Measurements from ENCODE around the gene TBC1D8B.

DNA sequence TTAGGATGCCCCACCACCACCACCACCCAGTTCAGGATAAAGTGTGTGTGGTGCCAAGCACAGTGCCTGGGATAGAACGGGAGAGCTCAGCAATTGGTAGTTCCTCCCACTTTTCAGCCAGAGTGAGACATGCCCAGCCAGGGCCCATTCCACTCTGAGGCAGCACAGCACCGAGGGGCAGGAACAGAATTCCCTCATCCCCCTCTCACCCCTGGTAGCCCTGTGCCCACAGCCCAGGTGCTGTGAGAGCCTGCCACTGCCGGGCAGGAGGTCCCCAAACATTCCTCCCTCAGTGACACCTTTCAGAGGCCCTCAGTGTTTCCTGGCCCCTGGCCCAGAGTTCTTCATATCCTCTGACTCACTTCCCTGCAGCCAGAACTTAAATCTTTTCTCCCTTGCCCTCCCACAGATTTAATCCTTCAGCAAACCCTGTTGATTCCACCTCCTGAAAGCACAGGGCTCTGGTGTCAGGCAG, 92.5 kb downstream of the TBC1D8B start:
- TF ChIP-seq CTCF (IDR thresholded peaks at IDR 0.05 in 4 of 5, conservative IDR thresholded peaks at IDR 0.05 in 1 of 5) (no peak), POLR2A (IDR thresholded peaks at IDR 0.05) (no peak)
